Measurements from ENCODE around the gene DDX25.

DDX25 gene

GRCh38 chr11:125959511-125959910 lies 55.2 kb downstream of the DDX25 start:
- Histone ChIP-seq H3K9ac (ENCODE audit: low read length) (no peak overlapping the region), H4K5ac (ENCODE audit: low read length) (no peak overlapping the region), H3K27me3 (ENCODE audit: insufficient read depth, low read length, poor library complexity) (no peaks in the 10 kb centered on the region), H3K18ac (ENCODE audit: low read length) (no peak overlapping the region), H3K4ac (ENCODE audit: low read depth, low read length) (no peak overlapping the region), H3K79me1 (ENCODE audit: low read length) (no peaks in the 10 kb centered on the region), H3K23ac (ENCODE audit: low read length) (no peak overlapping the region), H2BK15ac (replicated peaks; ENCODE audit: low read depth) (no peak overlapping the region), H2AK5ac (ENCODE audit: low read length) (no peak overlapping the region), H2BK5ac (ENCODE audit: low read length) (no peak overlapping the region), H3K36me3 (ENCODE audit: control insufficient read depth, insufficient read depth, low read length) (no peaks in the 10 kb centered on the region), H2BK120ac (ENCODE audit: low read depth, low read length) (no peak overlapping the region), H3K27ac (ENCODE audit: low read depth, low read length) (no peak overlapping the region), H3K4me3 (ENCODE audit: low read length) (no peak overlapping the region), H4K8ac (ENCODE audit: low read depth, low read length) (no peak overlapping the region), H3K4me2 (ENCODE audit: low read length) (no peak overlapping the region), H3K56ac (ENCODE audit: low read length) (no peak overlapping the region), H3K4me1 (ENCODE audit: control insufficient read depth, low read depth, low read length) (no peaks in the 10 kb centered on the region), H3K79me2 (ENCODE audit: control insufficient read depth, insufficient read depth, low read length) (no peaks in the 10 kb centered on the region)
- WGBS (ENCODE audit: extremely low coverage, insufficient coverage, low lambda C conversion rate), result no CpG with 5 or more reads among the region's 6 CpGs
- no peak for DNase-seq

- Histone ChIP-seq H2AK5ac (ENCODE audit: low read length) (no peak overlapping the region), H2BK15ac (replicated peaks; ENCODE audit: low read depth) (no peak overlapping the region), H2BK120ac (ENCODE audit: low read depth, low read length) (no peak overlapping the region), H3K4ac (ENCODE audit: low read depth, low read length) (no peak overlapping the region), H3K18ac (ENCODE audit: low read length) (no peak overlapping the region), H3K4me2 (ENCODE audit: low read length) (no peak overlapping the region), H3K56ac (ENCODE audit: low read length) (no peak overlapping the region), H3K23ac (ENCODE audit: low read length) (no peak overlapping the region), H3K9ac (ENCODE audit: low read length) (no peak overlapping the region), H3K4me1 (ENCODE audit: control insufficient read depth, low read depth, low read length) (no peaks in the 10 kb centered on the region), H3K36me3 (ENCODE audit: control insufficient read depth, insufficient read depth, low read length) (no peaks in the 10 kb centered on the region), H2BK5ac (ENCODE audit: low read length) (no peak overlapping the region), H3K27me3 (ENCODE audit: insufficient read depth, low read length, poor library complexity) (no peaks in the 10 kb centered on the region), H3K4me3 (ENCODE audit: low read length) (no peak overlapping the region), H4K8ac (ENCODE audit: low read depth, low read length) (no peak overlapping the region), H3K27ac (ENCODE audit: low read depth, low read length) (no peak overlapping the region), H3K79me2 (ENCODE audit: control insufficient read depth, insufficient read depth, low read length) (no peaks in the 10 kb centered on the region), H3K79me1 (ENCODE audit: low read length) (no peaks in the 10 kb centered on the region), H4K5ac (ENCODE audit: low read length) (no peak overlapping the region)
- WGBS (ENCODE audit: extremely low coverage, insufficient coverage, low lambda C conversion rate), result no CpG with 5 or more reads among the region's 10 CpGs
- DNase-seq, result no peak
These were observed 55.6 kb downstream of the DDX25 start for GRCh38 chr11:125959931-125960330.

- Histone ChIP-seq H3K56ac (ENCODE audit: low read length) (no peak overlapping the region), H3K36me3 (ENCODE audit: control insufficient read depth, insufficient read depth, low read length) (no peaks in the 10 kb centered on the region), H3K4me2 (ENCODE audit: low read length) (no peak overlapping the region), H2AK5ac (ENCODE audit: low read length) (no peak overlapping the region), H2BK5ac (ENCODE audit: low read length) (no peak overlapping the region), H3K79me2 (ENCODE audit: control insufficient read depth, insufficient read depth, low read length) (no peaks in the 10 kb centered on the region), H3K27ac (ENCODE audit: low read depth, low read length) (no peak overlapping the region), H3K4ac (ENCODE audit: low read depth, low read length) (no peak overlapping the region), H3K9ac (ENCODE audit: low read length) (no peak overlapping the region), H2BK120ac (ENCODE audit: low read depth, low read length) (no peak overlapping the region), H4K5ac (ENCODE audit: low read length) (no peak overlapping the region), H3K18ac (ENCODE audit: low read length) (no peak overlapping the region), H3K4me1 (ENCODE audit: control insufficient read depth, low read depth, low read length) (no peaks in the 10 kb centered on the region), H3K27me3 (ENCODE audit: insufficient read depth, low read length, poor library complexity) (no peaks in the 10 kb centered on the region), H3K79me1 (ENCODE audit: low read length) (no peaks in the 10 kb centered on the region), H4K8ac (ENCODE audit: low read depth, low read length) (no peak overlapping the region), H3K23ac (ENCODE audit: low read length) (no peak overlapping the region), H3K4me3 (ENCODE audit: low read length) (no peak overlapping the region), H2BK15ac (replicated peaks; ENCODE audit: low read depth) (no peak overlapping the region)
- no CpG with 5 or more reads among the region's 6 CpGs for WGBS (ENCODE audit: extremely low coverage, insufficient coverage, low lambda C conversion rate)
- peak; percentile 43 for DNase-seq
These were observed 56.5 kb downstream of the DDX25 start for GRCh38 chr11:125960771-125961170.

GRCh38 chr11:125967515-125967914 lies 63.2 kb downstream of the DDX25 start:
- H3K9ac ChIP-seq (ENCODE audit: low read length), result no peak overlapping the region

GRCh38 chr11:125968354-125968753 lies 64.0 kb downstream of the DDX25 start:
- Histone ChIP-seq H2BK5ac (ENCODE audit: low read length) (no peak overlapping the region), H2AK5ac (ENCODE audit: low read length) (no peak overlapping the region), H3K27ac (ENCODE audit: low read depth, low read length) (no peak overlapping the region), H3K56ac (ENCODE audit: low read length) (no peak overlapping the region), H2BK120ac (ENCODE audit: low read depth, low read length) (no peak overlapping the region), H3K36me3 (ENCODE audit: control insufficient read depth, insufficient read depth, low read length) (no peaks in the 10 kb centered on the region), H3K9ac (ENCODE audit: low read length) (no peak overlapping the region), H3K18ac (ENCODE audit: low read length) (no peak overlapping the region), H3K4me1 (ENCODE audit: control insufficient read depth, low read depth, low read length) (no peaks in the 10 kb centered on the region), H4K5ac (ENCODE audit: low read length) (no peak overlapping the region), H3K4ac (ENCODE audit: low read depth, low read length) (no peak overlapping the region), H2BK15ac (replicated peaks; ENCODE audit: low read depth) (no peak overlapping the region), H3K79me2 (ENCODE audit: control insufficient read depth, insufficient read depth, low read length) (no peaks in the 10 kb centered on the region), H3K4me3 (ENCODE audit: low read length) (no peak overlapping the region), H3K27me3 (ENCODE audit: insufficient read depth, low read length, poor library complexity) (no peaks in the 10 kb centered on the region), H3K23ac (ENCODE audit: low read length) (no peak overlapping the region), H3K4me2 (ENCODE audit: low read length) (no peak overlapping the region), H3K79me1 (ENCODE audit: low read length) (no peaks in the 10 kb centered on the region), H4K8ac (ENCODE audit: low read depth, low read length) (no peak overlapping the region)
- no peak for DNase-seq
- WGBS (ENCODE audit: extremely low coverage, insufficient coverage, low lambda C conversion rate), result no CpG with 5 or more reads among the region's 7 CpGs

More at GRCh38 chr11:125967515-125967914, 63.2 kb downstream of the DDX25 start:
- Histone ChIP-seq H3K36me3 (ENCODE audit: control insufficient read depth, insufficient read depth, low read length) (no peaks in the 10 kb centered on the region), H3K4me2 (ENCODE audit: low read length) (no peak overlapping the region), H3K4me1 (ENCODE audit: control insufficient read depth, low read depth, low read length) (no peaks in the 10 kb centered on the region), H3K56ac (ENCODE audit: low read length) (no peak overlapping the region), H4K8ac (ENCODE audit: low read depth, low read length) (no peak overlapping the region), H3K79me1 (ENCODE audit: low read length) (no peaks in the 10 kb centered on the region), H3K18ac (ENCODE audit: low read length) (no peak overlapping the region), H3K4me3 (ENCODE audit: low read length) (no peak overlapping the region), H3K4ac (ENCODE audit: low read depth, low read length) (no peak overlapping the region), H2BK120ac (ENCODE audit: low read depth, low read length) (no peak overlapping the region), H4K5ac (ENCODE audit: low read length) (no peak overlapping the region), H2BK5ac (ENCODE audit: low read length) (no peak overlapping the region), H3K79me2 (ENCODE audit: control insufficient read depth, insufficient read depth, low read length) (no peaks in the 10 kb centered on the region), H3K27ac (ENCODE audit: low read depth, low read length) (no peak overlapping the region), H3K27me3 (ENCODE audit: insufficient read depth, low read length, poor library complexity) (no peaks in the 10 kb centered on the region), H2AK5ac (ENCODE audit: low read length) (no peak overlapping the region), H2BK15ac (replicated peaks; ENCODE audit: low read depth) (no peak overlapping the region), H3K23ac (ENCODE audit: low read length) (no peak overlapping the region)
- DNase-seq, result no peak
- WGBS (ENCODE audit: extremely low coverage, insufficient coverage, low lambda C conversion rate), result no CpG with 5 or more reads among the region's 4 CpGs

- Histone ChIP-seq H3K4ac (ENCODE audit: low read depth, low read length) (no peak overlapping the region), H3K9ac (ENCODE audit: low read length) (no peak overlapping the region), H2BK5ac (ENCODE audit: low read length) (no peak overlapping the region), H2BK120ac (ENCODE audit: low read depth, low read length) (no peak overlapping the region), H3K27ac (ENCODE audit: low read depth, low read length) (no peak overlapping the region), H4K8ac (ENCODE audit: low read depth, low read length) (no peak overlapping the region), H4K5ac (ENCODE audit: low read length) (no peak overlapping the region), H3K36me3 (ENCODE audit: control insufficient read depth, insufficient read depth, low read length) (no peaks in the 10 kb centered on the region), H3K4me1 (ENCODE audit: control insufficient read depth, low read depth, low read length) (no peaks in the 10 kb centered on the region), H3K79me2 (ENCODE audit: control insufficient read depth, insufficient read depth, low read length) (no peaks in the 10 kb centered on the region), H3K79me1 (ENCODE audit: low read length) (no peaks in the 10 kb centered on the region), H3K56ac (ENCODE audit: low read length) (no peak overlapping the region), H3K4me3 (ENCODE audit: low read length) (no peak overlapping the region), H2AK5ac (ENCODE audit: low read length) (no peak overlapping the region), H2BK15ac (replicated peaks; ENCODE audit: low read depth) (no peak overlapping the region), H3K4me2 (ENCODE audit: low read length) (no peak overlapping the region), H3K18ac (ENCODE audit: low read length) (no peak overlapping the region), H3K23ac (ENCODE audit: low read length) (no peak overlapping the region), H3K27me3 (ENCODE audit: insufficient read depth, low read length, poor library complexity) (no peaks in the 10 kb centered on the region)
- peak; percentile 11 for DNase-seq
- WGBS (ENCODE audit: extremely low coverage, insufficient coverage, low lambda C conversion rate), result no CpG with 5 or more reads among the region's 6 CpGs
These were observed 67.3 kb downstream of the DDX25 start for GRCh38 chr11:125971618-125972017.

Data from mesendoderm (in vitro differentiated cells).